T-helper 2 cell treated with Interferon-gamma antibody and Interleukin-4, amounts not matched to agents 5 μg/mL and 100 μg/mL, for 36 hours (primary cell): ENCODE data around the gene DRC3.

Experiments
- DNase-seq: peaks from one replicate; pipeline ENCODE4 v3.0.0; 2021; ENCODE audit warnings: low spot score
- H3K27ac Mint-ChIP-seq: one replicate; pipeline ENCODE4 v1.8.0; 2021; ENCODE audit warnings: mild to moderate bottlenecking, mixed read lengths
- H3K27me3 Mint-ChIP-seq: one replicate; pipeline ENCODE4 v1.8.0; 2021; ENCODE audit warnings: low read depth, mixed read lengths
- H3K36me3 Mint-ChIP-seq: one replicate; pipeline ENCODE4 v1.8.0; 2021; ENCODE audit warnings: low read depth, mixed read lengths
- H3K4me1 Mint-ChIP-seq: one replicate; pipeline ENCODE4 v1.8.0; 2021; ENCODE audit warnings: low read depth, mixed read lengths
- H3K4me3 Mint-ChIP-seq: one replicate; pipeline ENCODE4 v1.8.0; 2022; ENCODE audit warnings: mild to moderate bottlenecking, moderate library complexity, mixed read lengths
- H3K9me3 Mint-ChIP-seq: one replicate; pipeline ENCODE4 v1.8.0; 2021; ENCODE audit warnings: mixed read lengths

The DRC3 gene

DNA sequence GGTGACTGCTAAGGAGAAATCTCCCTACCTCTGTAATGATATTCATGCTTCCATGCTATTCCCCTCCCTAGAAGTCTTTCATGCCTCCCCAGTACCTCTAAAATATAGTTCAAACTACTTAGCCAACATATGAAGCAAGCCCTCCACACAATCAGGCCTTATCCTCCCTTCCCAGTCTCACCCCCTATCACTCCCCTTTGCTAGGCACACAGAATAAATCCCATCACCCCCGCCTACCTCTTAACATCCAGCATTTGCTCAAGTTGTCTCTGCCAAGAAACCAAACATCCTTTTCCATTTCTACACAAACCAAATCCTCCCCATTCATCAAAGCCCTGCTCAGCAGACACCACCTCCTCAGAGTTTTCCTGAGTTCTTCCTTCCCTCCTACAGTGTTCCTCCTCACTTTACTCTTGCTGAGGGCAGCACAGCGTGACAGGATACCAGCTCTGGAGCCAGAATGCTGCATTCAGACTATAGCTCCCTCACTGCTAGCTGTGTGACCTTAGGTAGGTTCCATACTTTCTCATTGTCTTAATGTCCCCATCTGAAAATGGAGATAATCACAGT is 7.4 kb upstream of the DRC3 start:
- no peak overlapping the region for H3K27ac Mint-ChIP-seq
- peaks cover 13% of the 10 kb centered on the region for H3K36me3 Mint-ChIP-seq
- H3K27me3 Mint-ChIP-seq = no peaks in the 10 kb centered on the region
- no peaks in the 10 kb centered on the region for H3K9me3 Mint-ChIP-seq
- H3K4me3 Mint-ChIP-seq = no peak overlapping the region
- DNase-seq = no peak
- peaks cover 35% of the 10 kb centered on the region for H3K4me1 Mint-ChIP-seq

DNA sequence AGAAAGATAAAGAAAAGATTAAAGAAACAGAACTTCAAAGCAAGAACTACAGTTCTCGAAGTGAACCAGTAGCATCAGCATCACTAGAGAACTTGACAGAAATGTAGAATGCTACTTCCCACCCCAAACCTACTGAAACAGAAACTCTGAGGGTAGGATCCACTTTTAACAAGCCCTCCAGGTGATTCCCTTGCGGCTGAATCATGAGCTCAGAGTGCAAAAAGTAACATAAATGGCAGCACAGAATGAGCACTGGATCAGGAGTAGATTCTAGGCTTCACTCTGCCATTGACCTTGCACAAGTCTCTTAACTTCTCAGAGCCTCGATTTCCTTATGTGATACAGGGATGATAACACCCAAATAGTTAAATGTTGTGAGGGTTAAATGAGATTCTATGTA is 6.3 kb upstream of the DRC3 start:
- H3K9me3 Mint-ChIP-seq = no peaks in the 10 kb centered on the region
- H3K4me1 Mint-ChIP-seq = peaks cover 36% of the 10 kb centered on the region
- H3K36me3 Mint-ChIP-seq = peaks cover 7% of the 10 kb centered on the region
- H3K27me3 Mint-ChIP-seq = no peaks in the 10 kb centered on the region
- DNase-seq = peak; percentile 18
- H3K4me3 Mint-ChIP-seq = peak overlapping the region; percentile 1
- H3K27ac Mint-ChIP-seq = peak overlapping the region; percentile 68

DNA sequence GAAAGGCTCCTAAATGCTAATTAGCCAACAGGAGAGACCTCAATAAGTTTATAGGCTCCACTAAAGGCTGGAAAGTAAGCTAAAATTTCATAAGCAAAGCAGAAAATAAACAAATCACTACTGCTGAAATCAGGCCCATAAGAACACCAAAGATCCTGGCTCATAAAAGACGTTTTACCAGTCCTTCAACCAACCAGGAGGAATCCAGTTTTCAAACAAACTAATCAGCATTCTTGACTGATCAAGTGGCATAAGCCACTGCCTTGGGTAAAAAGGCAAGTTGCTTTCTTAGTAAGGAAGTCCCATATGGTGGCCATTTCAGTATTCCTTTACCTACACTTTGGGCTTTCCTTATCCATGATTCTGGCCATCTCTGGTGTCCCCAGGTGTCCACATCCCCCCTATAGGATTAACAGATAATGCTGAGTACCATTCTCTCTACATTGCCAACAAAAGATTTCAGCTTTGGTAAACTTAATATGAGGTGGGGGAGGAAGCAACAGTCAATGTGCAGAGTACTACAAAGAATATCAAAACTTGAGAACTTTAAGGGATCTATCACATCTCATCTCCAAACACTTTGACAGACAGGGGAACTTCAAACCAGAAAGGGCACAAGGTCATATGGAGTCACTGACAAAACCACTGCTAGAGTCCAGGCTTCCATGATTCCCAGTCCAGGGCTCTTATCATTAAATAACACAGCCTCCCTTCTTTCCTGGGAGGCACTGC is 1.8 kb upstream of the DRC3 start:
- peak overlapping the region; percentile 75 for H3K4me3 Mint-ChIP-seq
- no peaks in the 10 kb centered on the region for H3K9me3 Mint-ChIP-seq
- peaks cover 23% of the 10 kb centered on the region for H3K4me1 Mint-ChIP-seq
- peaks cover 4% of the 10 kb centered on the region for H3K36me3 Mint-ChIP-seq
- no peaks in the 10 kb centered on the region for H3K27me3 Mint-ChIP-seq
- DNase-seq = no peak
- H3K27ac Mint-ChIP-seq = peak overlapping the region; percentile 60

DNA sequence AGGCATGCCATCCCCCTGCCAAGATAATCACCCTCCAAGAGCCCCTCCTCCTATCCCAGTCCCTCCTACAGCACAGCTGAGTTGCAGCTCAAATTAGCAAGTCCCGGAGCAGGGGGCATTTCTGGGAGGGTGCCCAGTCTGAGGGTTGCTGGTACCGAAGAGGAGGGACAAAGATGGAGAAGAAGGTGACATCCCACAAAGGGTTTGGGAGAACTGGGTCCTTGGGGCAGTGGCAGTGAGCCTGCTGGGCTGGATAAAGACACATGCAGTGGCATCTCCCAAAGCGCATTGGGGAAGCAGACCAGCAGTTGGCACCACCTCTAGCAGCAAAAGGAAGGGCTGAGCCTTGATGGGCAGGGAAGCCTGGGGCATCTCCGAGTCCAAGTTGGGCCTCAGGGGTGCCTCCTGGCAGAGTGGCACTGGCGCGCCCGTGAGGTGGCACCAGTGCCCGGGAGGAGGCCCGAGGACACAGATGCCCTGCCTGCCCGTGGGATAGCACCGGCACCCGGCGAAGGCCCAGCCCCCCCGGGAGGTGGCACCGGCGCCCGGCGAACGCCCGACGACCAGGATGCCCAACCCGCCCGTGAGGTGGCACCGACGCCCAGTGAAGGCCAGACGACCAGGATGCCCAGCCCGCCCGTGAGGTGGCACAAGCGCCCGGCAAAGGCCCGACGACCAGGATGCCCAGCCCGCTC is 1.1 kb upstream of the DRC3 start:
- peak overlapping the region; percentile 75 for H3K4me3 Mint-ChIP-seq
- no peaks in the 10 kb centered on the region for H3K9me3 Mint-ChIP-seq
- no peaks in the 10 kb centered on the region for H3K27me3 Mint-ChIP-seq
- H3K36me3 Mint-ChIP-seq = peaks cover 2% of the 10 kb centered on the region
- peak; percentile 10 for DNase-seq
- H3K27ac Mint-ChIP-seq = peak overlapping the region; percentile 60
- H3K4me1 Mint-ChIP-seq = peaks cover 19% of the 10 kb centered on the region

DNA sequence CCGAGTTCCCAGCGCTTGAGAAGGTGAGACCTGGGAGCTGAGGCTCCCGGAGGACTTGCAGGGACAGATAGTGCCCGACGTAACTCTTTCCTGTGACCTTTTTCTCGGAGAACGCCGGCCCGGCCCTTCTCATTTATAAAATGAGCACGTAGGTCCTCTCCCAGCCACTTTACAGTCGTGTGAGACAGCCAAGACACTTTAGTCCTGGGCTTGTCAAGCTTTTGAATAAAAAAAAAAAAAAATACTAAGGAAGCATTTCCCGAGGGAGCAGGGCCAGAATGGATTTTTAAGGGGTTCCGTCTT is 241 bp downstream of the DRC3 start:
- peaks cover 2% of the 10 kb centered on the region for H3K36me3 Mint-ChIP-seq
- DNase-seq = no peak
- peaks cover 14% of the 10 kb centered on the region for H3K4me1 Mint-ChIP-seq
- H3K27ac Mint-ChIP-seq = peak overlapping the region; percentile 71
- H3K9me3 Mint-ChIP-seq = no peaks in the 10 kb centered on the region
- H3K4me3 Mint-ChIP-seq = peak overlapping the region; percentile 94
- H3K27me3 Mint-ChIP-seq = no peaks in the 10 kb centered on the region

DNA sequence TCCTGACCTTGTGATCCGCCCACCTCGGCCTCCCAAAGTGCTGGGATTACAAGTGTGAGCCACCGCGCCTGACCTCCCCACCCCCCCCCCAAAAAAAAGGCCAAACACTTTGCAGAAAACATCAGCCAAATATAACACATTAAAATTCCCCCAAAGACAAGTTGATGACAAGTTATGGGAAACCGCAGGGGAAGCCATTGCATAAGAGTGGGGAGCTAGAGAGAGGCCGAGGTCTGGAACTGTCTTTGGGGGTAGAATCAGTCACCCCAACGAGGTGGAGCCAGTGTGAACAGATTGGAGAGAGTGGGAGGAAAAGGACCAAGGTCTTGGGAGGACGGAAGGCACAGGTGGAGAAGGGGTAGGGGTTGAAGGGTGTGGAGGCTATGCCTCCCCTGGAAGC is 2.8 kb downstream of the DRC3 start:
- Mint-ChIP-seq H3K27me3 (no peaks in the 10 kb centered on the region), H3K9me3 (no peaks in the 10 kb centered on the region), H3K27ac (no peak overlapping the region), H3K36me3 (peaks cover 2% of the 10 kb centered on the region), H3K4me3 (no peak overlapping the region), H3K4me1 (peaks cover 11% of the 10 kb centered on the region)
- no peak for DNase-seq

DNA sequence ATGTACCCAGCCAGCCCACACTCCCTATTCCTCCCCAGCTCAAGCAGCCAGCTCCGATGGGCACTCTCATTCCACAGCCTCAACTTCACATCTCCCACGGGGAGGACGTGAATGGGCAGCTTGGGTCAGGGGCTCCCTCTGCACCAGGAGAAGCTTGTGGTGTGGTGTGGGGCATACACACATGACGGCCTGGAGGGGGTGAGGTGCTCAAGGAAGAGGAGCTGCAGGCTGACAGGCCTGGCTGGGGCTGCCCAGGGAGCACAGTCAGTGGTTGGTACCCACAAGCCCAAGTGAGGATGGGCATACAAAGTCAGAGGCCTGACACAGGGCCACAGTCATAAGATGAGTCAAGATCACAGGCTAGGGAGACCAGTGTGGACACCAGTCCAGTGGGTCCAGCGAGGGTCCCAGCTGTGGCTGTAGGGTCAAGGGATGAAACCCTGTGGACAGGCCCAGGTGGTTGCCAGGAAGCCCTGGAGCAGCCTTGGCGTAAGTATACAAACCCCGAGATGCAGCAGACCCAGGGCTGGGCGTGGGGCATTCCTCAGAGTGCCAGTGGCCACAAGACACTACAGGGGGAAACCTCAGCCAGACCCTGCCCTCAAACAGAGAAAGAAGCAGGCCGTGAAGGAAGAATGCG is 4.4 kb downstream of the DRC3 start:
- DNase-seq = no peak
- H3K27ac Mint-ChIP-seq = no peak overlapping the region
- H3K27me3 Mint-ChIP-seq = no peaks in the 10 kb centered on the region
- H3K9me3 Mint-ChIP-seq = no peaks in the 10 kb centered on the region
- H3K4me1 Mint-ChIP-seq = peaks cover 1% of the 10 kb centered on the region
- no peak overlapping the region for H3K4me3 Mint-ChIP-seq
- peaks cover 2% of the 10 kb centered on the region for H3K36me3 Mint-ChIP-seq

DNA sequence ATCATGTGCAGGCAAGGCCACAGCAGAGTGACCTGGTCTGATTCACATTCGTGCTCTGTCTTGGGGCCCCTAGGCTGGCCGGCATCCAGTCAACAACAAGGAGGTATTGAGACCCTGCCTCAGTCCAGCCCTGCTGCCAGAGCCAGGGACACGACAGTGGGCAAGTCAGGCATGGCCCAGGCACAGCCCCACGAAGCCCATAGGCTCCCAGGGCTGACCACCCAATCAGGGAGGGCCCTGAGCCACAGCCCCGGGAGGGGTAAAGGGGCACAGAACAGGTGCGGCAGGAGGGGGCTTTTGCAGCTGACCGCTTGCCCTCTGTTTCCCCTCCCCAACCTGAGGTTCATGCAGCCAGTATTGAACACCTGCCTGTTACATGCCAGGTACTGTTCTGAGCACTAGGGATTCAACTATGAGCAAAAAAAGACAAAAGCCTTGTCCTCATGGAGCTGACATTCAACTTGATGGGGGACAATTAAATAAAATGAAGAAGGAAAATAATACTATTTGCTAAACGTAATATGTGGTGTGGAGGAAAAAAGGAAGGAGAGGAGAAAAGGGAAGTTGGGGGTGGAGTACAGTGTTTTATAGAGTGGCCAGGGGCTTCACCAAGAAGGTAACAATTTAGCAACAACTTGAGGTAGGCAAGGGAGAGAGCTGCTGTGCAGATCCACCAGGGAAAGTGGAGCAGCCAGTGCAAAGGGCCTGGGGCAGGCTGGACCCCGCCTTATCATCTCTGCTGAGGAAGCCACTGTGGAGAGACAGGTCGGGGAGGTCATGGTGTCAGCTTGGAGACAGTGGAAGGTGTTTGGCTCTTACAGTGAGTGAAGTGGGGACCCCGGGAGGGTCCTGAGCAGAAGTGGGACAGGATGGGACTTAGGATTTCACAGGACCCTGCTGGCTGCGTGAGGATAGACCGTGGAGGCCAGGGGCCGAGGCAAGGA is 6.1 kb downstream of the DRC3 start:
- no peak for DNase-seq
- Mint-ChIP-seq H3K27ac (no peak overlapping the region), H3K4me3 (no peak overlapping the region)

DNA sequence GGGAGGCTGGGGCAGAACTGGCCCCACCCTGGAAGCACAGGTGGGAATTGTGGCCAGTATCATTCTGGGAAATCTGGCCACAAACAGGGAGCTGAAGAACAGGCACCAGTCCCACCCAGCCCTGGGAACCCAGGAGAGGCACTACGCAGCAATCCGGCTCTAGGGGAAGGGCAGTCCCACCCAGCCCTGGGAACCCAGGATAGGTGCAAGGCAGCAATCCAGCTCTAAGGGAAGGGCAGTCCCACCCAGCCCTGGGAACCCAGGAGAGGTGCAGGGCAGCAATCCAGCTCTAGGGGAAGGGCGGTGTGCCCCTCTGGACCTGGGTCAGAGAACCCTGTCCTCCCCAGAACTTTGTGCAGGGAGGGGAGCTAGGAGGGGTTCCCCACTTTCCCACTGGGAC is 7.1 kb downstream of the DRC3 start:
- DNase-seq = no peak
- Mint-ChIP-seq H3K27me3 (no peaks in the 10 kb centered on the region), H3K4me1 (no peaks in the 10 kb centered on the region), H3K27ac (no peak overlapping the region), H3K4me3 (no peak overlapping the region), H3K9me3 (no peaks in the 10 kb centered on the region), H3K36me3 (no peaks in the 10 kb centered on the region)

More for the DNA sequence above, 6.1 kb downstream of the DRC3 start:
- no peaks in the 10 kb centered on the region for H3K4me1 Mint-ChIP-seq
- H3K9me3 Mint-ChIP-seq = no peaks in the 10 kb centered on the region
- no peaks in the 10 kb centered on the region for H3K36me3 Mint-ChIP-seq
- H3K27me3 Mint-ChIP-seq = no peaks in the 10 kb centered on the region

DNA sequence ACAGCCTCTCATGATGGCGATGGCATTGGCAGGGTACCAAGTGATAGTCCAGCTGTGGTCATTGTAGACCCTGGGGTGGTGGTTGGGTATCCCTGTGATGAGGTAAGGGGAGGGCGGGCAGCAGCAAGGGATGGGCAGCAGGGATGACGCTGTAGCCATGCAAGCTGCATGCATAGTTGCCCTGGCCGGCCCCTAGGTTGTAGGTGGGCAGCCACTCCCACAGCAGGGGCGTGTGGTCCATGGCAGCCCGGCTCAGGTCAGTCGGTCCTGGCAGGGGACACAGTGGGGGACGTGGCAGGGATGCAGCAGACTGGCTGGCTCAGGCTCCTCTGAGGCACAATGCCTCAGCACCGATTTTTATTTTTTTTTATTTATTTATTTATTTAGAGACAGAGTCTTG is 8.7 kb downstream of the DRC3 start:
- Mint-ChIP-seq H3K9me3 (no peaks in the 10 kb centered on the region), H3K27me3 (no peaks in the 10 kb centered on the region), H3K4me3 (no peak overlapping the region), H3K4me1 (no peaks in the 10 kb centered on the region), H3K36me3 (no peaks in the 10 kb centered on the region), H3K27ac (no peak overlapping the region)
- no peak for DNase-seq

DNA sequence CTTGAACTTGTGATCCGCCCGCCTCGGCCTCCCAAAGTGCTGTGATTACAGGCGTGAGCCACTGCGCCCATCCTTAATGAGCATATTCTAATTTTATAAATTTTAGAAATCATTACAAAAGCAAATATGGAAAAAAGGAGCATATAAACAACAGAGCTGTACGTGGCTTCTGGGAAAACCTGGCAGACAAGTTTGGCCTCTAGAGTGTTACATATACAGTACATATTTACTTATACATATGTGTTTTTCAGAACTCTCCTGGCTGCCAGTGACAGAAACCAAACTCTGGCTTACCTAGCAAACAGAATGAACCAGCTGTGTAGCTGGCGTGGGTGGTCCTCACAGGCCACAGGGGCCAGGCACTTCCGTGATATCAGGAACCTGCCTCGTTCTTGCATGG is 10.1 kb downstream of the DRC3 start:
- Mint-ChIP-seq H3K27ac (no peak overlapping the region), H3K36me3 (no peaks in the 10 kb centered on the region), H3K27me3 (no peaks in the 10 kb centered on the region), H3K9me3 (no peaks in the 10 kb centered on the region), H3K4me3 (no peak overlapping the region), H3K4me1 (no peaks in the 10 kb centered on the region)
- DNase-seq = no peak

DNA sequence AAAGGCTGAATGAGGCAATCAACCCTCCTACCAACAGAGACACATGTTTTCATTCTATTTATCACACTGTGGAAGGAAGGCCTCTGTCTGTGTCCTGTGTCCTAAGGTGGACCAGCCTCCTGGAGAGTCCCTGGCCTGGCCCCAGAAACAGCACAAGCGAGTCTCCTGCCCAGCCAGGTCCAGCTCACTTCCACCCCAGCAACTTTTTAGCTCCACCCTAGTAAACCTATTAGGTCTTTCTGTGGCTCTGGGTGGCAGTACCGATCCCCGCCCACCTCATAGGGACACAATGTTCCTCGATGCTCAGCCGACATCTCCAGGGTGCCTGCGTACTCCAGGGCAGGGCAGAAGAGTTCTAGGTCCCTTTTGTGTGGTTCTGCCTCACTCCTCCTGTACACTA is 10.7 kb downstream of the DRC3 start:
- DNase-seq = no peak
- H3K9me3 Mint-ChIP-seq = no peaks in the 10 kb centered on the region
- no peaks in the 10 kb centered on the region for H3K27me3 Mint-ChIP-seq
- H3K27ac Mint-ChIP-seq = no peak overlapping the region
- no peaks in the 10 kb centered on the region for H3K36me3 Mint-ChIP-seq
- H3K4me3 Mint-ChIP-seq = no peak overlapping the region
- no peaks in the 10 kb centered on the region for H3K4me1 Mint-ChIP-seq

DNA sequence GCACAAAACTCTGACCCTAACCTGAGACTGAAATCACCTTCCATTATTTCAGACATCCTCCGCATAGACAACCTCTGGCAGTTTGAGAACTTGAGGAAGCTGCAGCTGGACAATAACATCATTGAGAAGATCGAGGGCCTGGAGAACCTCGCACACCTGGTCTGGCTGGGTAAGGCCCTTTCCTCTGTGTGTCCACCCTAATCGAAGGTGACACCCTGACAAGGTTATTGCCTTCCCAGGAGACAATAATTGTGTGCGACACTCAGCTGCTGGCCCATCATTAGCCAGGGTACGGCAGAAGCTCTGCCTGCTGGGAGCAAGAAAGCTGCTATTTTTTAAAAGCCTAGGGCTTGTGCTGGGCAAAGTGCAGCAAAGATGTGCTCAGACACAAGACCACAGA is 11.1 kb downstream of the DRC3 start:
- Mint-ChIP-seq H3K36me3 (no peaks in the 10 kb centered on the region), H3K27ac (no peak overlapping the region), H3K9me3 (no peaks in the 10 kb centered on the region), H3K27me3 (no peaks in the 10 kb centered on the region), H3K4me1 (no peaks in the 10 kb centered on the region), H3K4me3 (no peak overlapping the region)
- DNase-seq = no peak
